Measurements from ENCODE around the gene RPS6KA1. TPM values are rescaled to one million over a fixed set of nuclear protein-coding genes. Genes with fewer than 3 reads are reported as not detected.

Gene RPS6KA1
- 10 to 100 TPM; 34.1 to 72.6 (median 38.2) TPM for total RNA-seq

- intact Hi-C loops (cut with DNase I; ENCODE audit: low total_unique reads): no loop called here
- peak within 1 kb of the TSS; percentile 47 for H3K4me3 ChIP-seq (ENCODE audit: low read depth, poor library complexity, severe bottlenecking)
- WGBS, 2 donors: 0 to 1% methylated on average over 27 to 39 of the region's 86 CpGs
- peak in 1 of 2 donors; percentile 89 for DNase-seq (ENCODE audit: low spot score in 2 of 2)
- TF ChIP-seq CTCF (IDR thresholded peaks at IDR 0.05): no peak
- TF ChIP-seq POLR2A (IDR thresholded peaks at IDR 0.05): no peak
These were observed at the start of gene RPS6KA1 for GRCh38 chr1:26529655-26530409. Gene RPS6KA1 (plus strand): TSS chr1:26529761. CDS start chr1:26529921, 160 bp downstream.

GRCh38 chr1:26482921-26483320, 46.6 kb upstream of the RPS6KA1 start:
- 84 to 89% methylated on average over 2 of the region's 2 CpGs for WGBS, 2 donors
- no peak for TF ChIP-seq POLR2A (IDR thresholded peaks at IDR 0.05)
- TF ChIP-seq CTCF (IDR thresholded peaks at IDR 0.05): no peak
- DNase-seq (ENCODE audit: low spot score in 2 of 2): no peak
- H3K4me3 ChIP-seq (ENCODE audit: low read depth, poor library complexity, severe bottlenecking): no peak overlapping the region
- intact Hi-C loops (cut with DNase I; ENCODE audit: low total_unique reads): no loop called here

- no peak for DNase-seq (ENCODE audit: low spot score in 2 of 2)
- no peak overlapping the region for H3K4me3 ChIP-seq (ENCODE audit: low read depth, poor library complexity, severe bottlenecking)
- 61% methylated on average over 2 of the region's 2 CpGs for WGBS, 2 donors
- no peak for TF ChIP-seq CTCF (IDR thresholded peaks at IDR 0.05)
- TF ChIP-seq POLR2A (IDR thresholded peaks at IDR 0.05): no peak
- intact Hi-C loops (cut with DNase I; ENCODE audit: low total_unique reads): no loop called here
These were observed 45.6 kb upstream of the RPS6KA1 start for GRCh38 chr1:26483980-26484379.

- no peak overlapping the region for H3K4me3 ChIP-seq (ENCODE audit: low read depth, poor library complexity, severe bottlenecking)
- intact Hi-C loops (cut with DNase I; ENCODE audit: low total_unique reads): no loop called here
- WGBS, 2 donors: 87 to 93% methylated on average over 4 of the region's 4 CpGs
- DNase-seq (ENCODE audit: low spot score in 2 of 2): no peak
- no peak for TF ChIP-seq CTCF (IDR thresholded peaks at IDR 0.05)
- no peak for TF ChIP-seq POLR2A (IDR thresholded peaks at IDR 0.05)
These were observed 39.4 kb upstream of the RPS6KA1 start for GRCh38 chr1:26490155-26490554.

- TF ChIP-seq POLR2A (IDR thresholded peaks at IDR 0.05) (no peak), CTCF (IDR thresholded peaks at IDR 0.05) (no peak)
- no peak overlapping the region for H3K4me3 ChIP-seq (ENCODE audit: low read depth, poor library complexity, severe bottlenecking)
- 37 to 61% methylated on average over 3 of the region's 3 CpGs for WGBS, 2 donors
- intact Hi-C loops (cut with DNase I; ENCODE audit: low total_unique reads): no loop called here
- DNase-seq (ENCODE audit: low spot score in 2 of 2): no peak
These were observed 36.3 kb upstream of the RPS6KA1 start for GRCh38 chr1:26493267-26493666.

- no peak for DNase-seq (ENCODE audit: low spot score in 2 of 2)
- WGBS, 2 donors: 91% methylated on average over 3 of the region's 3 CpGs
- intact Hi-C loops (cut with DNase I; ENCODE audit: low total_unique reads): no loop called here
- TF ChIP-seq POLR2A (IDR thresholded peaks at IDR 0.05): no peak
- TF ChIP-seq CTCF (IDR thresholded peaks at IDR 0.05): no peak
- H3K4me3 ChIP-seq (ENCODE audit: low read depth, poor library complexity, severe bottlenecking): no peak overlapping the region
These were observed 35.6 kb upstream of the RPS6KA1 start for GRCh38 chr1:26493938-26494337.
